ENCODE data around the gene CEMIP.

DNA sequence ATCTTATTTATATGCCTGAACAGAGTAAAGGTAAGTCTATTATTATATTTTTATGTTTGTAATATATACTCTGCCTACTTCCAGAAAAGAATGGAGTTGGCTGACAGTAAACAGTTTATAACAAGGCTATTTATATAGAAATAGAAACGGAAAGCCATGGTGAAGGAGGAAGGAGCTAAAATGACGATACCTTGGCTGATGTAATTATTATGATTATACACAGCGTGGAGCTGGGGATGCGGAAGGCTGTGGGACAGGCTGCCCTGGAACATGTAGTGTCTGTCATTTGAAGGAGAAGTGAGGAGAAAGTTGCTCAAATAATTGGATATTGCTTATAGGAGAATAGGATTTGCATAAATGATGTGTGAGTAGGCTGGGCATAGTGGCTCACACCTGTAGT lies 37.8 kb downstream of the CEMIP start:
- TF ChIP-seq, protein P1, sequence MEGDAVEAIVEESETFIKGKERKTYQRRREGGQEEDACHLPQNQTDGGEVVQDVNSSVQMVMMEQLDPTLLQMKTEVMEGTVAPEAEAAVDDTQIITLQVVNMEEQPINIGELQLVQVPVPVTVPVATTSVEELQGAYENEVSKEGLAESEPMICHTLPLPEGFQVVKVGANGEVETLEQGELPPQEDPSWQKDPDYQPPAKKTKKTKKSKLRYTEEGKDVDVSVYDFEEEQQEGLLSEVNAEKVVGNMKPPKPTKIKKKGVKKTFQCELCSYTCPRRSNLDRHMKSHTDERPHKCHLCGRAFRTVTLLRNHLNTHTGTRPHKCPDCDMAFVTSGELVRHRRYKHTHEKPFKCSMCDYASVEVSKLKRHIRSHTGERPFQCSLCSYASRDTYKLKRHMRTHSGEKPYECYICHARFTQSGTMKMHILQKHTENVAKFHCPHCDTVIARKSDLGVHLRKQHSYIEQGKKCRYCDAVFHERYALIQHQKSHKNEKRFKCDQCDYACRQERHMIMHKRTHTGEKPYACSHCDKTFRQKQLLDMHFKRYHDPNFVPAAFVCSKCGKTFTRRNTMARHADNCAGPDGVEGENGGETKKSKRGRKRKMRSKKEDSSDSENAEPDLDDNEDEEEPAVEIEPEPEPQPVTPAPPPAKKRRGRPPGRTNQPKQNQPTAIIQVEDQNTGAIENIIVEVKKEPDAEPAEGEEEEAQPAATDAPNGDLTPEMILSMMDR (IDR thresholded peaks at IDR 0.05), result no peak
- TF ChIP-seq POLR2A (IDR thresholded peaks at IDR 0.05), result no peak

Measured in lower leg skin (tissue), 3 donors.